ENCODE results near the gene CWC22.
"Not testable (repeated sequence)": the region's sequence is repeated elsewhere in the genome, so short reads cannot be mapped to it uniquely, and the experiment has no call there.

The CWC22 gene

GRCh38 chr2:179952658-179953057, 54.4 kb downstream of the CWC22 start:
- DNase-seq (ENCODE audit: low read depth in 4 of 4, low spot score in 1 of 4), result no peak

DNA sequence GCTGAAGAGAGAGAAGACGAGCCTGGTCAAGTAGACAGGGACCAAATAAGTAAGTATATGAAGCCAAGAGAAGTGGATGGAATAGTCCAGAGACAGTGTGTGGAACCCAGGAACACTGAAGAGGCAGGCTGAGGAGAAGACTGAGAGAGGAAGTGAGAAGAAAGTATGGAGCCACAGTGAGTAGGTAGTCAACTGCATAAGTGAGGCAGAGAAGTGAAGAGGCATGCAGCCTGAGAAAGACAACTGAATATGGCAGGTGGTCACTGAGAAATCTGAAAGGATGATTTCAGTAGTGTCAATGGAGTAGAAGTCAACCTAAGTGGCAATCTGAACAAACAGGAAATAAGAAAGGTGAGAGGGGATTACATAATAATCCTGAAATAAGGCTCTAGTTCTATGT, 55.4 kb downstream of the CWC22 start:
- DNase-seq (ENCODE audit: low read depth in 4 of 4, low spot score in 1 of 4), result no peak

- DNase-seq (ENCODE audit: low read depth in 4 of 4, low spot score in 1 of 4), result no peak
Observed at GRCh38 chr2:179950391-179950790, 56.7 kb downstream of the CWC22 start.

GRCh38 chr2:179949438-179949837, 57.7 kb downstream of the CWC22 start:
- no peak for DNase-seq (ENCODE audit: low read depth in 4 of 4, low spot score in 1 of 4)

- no peak for DNase-seq (ENCODE audit: low read depth in 4 of 4, low spot score in 1 of 4)
Observed at GRCh38 chr2:179948058-179948457, 59.0 kb downstream of the CWC22 start.

GRCh38 chr2:179946810-179947615, 60.1 kb downstream of the CWC22 start:
- DNase-seq (ENCODE audit: low read depth in 4 of 4, low spot score in 1 of 4), result no peak

DNA sequence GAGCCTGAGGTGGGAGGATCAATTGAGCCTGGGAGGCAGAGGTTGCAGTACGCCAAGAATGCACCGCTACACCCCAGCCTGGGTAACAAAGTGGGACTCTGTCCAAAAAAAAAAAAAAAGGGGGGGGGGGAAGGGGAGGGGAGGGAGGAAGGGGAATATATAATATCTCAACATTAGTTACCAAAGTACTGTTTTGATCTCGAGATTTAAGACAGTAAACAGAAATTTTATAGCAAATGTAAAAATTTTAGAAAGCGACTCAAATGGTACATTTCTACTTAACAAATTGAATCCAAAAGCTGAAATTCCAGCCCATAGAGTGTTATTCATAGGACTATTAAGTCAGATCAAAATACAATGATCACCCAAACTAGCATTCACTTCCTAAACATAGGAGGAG, 60.8 kb downstream of the CWC22 start:
- DNase-seq (ENCODE audit: low read depth in 4 of 4, low spot score in 1 of 4), result no peak

DNA sequence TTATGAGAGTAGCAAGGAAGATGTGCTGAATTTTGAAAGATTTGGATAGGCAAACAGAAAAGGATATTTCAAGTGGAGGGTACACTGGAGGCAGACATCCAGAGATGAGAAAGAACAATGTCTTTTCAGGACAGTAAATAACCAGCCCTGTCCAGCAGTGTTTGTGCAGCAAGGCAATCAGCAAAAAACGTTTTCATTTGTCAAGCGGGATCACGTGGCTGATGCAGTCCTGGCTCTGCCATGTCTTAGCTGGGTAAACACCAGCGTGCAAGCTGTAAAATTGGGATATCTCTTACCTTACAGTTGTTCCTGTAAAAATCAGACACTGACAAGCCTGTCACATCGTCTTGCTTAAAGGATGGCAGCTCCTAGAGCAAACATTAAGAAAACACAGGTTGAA, 67.8 kb downstream of the CWC22 start:
- no peak for DNase-seq (ENCODE audit: low read depth in 4 of 4, low spot score in 1 of 4)

DNA sequence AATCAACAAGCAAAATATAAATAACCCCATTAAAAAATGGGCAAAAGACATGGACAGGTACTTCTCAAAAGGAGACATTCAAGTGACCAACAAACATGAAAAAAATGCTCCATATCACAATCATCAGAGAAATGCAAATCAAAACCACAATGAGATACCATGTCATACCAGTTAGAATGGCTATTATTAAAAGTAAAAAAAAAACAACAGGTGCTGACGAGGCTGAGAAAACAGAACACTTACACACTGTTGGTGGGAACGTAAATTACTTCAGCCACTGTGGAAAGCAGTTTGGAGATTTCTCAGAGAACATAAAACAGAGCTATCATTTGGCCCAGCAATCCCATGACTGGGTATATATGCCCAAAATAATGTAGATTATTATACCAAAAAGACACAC, 69.1 kb downstream of the CWC22 start:
- DNase-seq (ENCODE audit: low read depth in 4 of 4, low spot score in 1 of 4), result no peak

- peak in 2 of 4 experiments; percentile 0 to 1 for DNase-seq (ENCODE audit: low read depth in 4 of 4, low spot score in 1 of 4)
Observed at GRCh38 chr2:179936654-179937053, 70.4 kb downstream of the CWC22 start.

DNA sequence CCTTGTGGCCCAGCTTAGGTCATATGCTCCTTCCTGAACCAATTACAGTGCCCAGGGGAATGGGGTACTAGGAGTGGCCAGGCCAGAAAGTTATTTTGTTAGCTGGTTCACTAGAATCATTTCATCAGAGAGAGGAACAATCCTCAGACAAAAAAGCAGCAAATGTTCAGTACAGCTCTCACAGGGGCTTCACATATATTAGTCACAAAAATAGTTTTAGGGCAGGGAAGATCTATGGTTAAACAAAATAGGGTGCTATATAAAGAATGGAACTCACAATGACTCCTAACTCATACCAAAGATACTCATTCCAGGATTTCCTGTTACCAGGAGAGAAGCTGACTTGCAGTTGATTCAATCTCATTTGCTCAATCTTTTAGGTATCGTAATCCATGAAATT, 71.0 kb downstream of the CWC22 start:
- DNase-seq (ENCODE audit: low read depth in 4 of 4, low spot score in 1 of 4), result no peak

DNA sequence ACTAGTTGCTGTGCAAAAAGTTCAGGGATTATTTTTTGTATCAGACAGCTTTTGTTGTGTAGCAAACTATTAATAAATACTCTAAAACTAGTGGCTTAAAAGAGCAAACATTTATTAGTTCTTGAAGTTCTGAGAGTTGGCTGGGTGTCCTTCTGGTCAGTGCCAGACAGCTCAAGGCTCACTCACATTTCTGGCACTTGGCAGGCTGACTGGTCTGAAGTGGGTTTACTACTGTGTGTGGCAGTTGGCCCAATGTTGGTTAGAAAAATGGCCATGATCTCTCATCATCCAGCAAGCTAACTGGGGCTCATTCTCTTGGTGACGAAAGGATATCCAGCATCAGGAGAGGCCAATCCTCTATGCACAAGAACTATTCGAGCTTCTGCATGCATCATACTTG, 74.3 kb downstream of the CWC22 start:
- DNase-seq (ENCODE audit: low read depth in 4 of 4, low spot score in 1 of 4), result no peak

- no peak for DNase-seq (ENCODE audit: low read depth in 4 of 4, low spot score in 1 of 4)
Observed at GRCh38 chr2:179931502-179931901, 75.6 kb downstream of the CWC22 start.

DNA sequence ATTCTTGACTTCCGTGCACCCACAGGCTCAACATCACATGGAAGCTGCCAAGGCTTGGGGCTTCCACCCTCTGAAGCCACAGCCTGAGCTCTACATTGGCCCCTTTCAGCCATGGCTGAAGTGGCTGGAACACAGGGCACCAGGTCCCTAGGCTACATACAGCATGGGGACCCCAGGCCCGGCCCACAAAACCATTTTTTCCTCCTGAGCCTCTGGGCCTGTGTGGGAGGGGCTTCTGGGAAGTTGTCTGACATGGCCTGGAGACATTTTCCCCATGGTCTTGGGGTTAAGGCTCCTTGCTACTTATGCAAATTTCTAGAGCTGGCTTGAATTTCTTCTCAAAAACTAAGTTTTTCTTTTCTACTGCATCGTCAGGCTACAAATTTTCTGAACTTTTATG, 77.1 kb downstream of the CWC22 start:
- DNase-seq (ENCODE audit: low read depth in 4 of 4, low spot score in 1 of 4), result not testable (repeated sequence)

DNA sequence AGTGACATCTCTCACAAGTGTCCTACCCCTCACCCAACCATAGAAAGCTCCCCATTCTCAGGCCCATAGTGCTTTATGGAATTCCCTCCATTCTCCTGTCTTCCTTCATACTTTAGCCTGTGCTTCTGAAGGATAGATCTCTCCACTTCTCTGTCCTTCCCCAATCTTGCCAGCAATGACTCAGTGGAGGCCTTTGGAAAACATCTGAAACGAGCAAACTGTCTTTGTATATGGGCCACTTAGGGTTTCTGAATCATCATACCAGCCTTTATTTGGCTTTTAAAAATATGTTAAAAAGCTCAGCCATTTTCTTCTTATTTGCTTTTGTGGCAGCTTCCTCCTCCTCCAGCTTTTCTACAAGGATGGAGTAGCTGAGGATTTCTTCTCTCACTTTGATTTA, 80.1 kb downstream of the CWC22 start:
- no peak for DNase-seq (ENCODE audit: low read depth in 4 of 4, low spot score in 1 of 4)

GRCh38 chr2:179925713-179926112, 81.4 kb downstream of the CWC22 start:
- DNase-seq (ENCODE audit: low read depth in 4 of 4, low spot score in 1 of 4), result no peak

- DNase-seq (ENCODE audit: low read depth in 4 of 4, low spot score in 1 of 4), result no peak
Observed at GRCh38 chr2:179917272-179917671, 89.8 kb downstream of the CWC22 start.

GRCh38 chr2:179915395-179915992, 91.6 kb downstream of the CWC22 start:
- no peak for DNase-seq (ENCODE audit: low read depth in 4 of 4, low spot score in 1 of 4)

- DNase-seq (ENCODE audit: low read depth in 4 of 4, low spot score in 1 of 4), result no peak
Observed at GRCh38 chr2:179913809-179914208, 93.3 kb downstream of the CWC22 start.

DNA sequence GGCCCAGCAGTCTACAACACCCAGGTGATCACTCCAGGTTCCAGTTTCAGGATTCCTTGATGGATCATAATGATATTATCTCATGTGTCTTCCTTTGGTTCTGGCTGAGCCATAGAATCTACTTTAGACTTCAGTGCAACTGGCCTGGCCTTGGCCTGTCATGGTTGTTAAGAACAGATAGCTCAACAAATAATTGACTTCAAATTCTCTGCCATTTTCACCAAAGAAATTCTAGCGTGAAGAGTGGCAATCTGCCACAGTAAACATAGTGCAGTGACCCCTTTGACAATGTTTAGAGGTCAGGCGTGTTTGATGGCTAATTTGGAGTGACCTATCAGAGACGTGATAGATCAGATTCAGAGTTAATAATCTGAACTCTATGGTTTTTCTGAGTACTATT, 95.5 kb downstream of the CWC22 start:
- DNase-seq (ENCODE audit: low read depth in 4 of 4, low spot score in 1 of 4), result no peak

- no peak for DNase-seq (ENCODE audit: low read depth in 4 of 4, low spot score in 1 of 4)
Observed at GRCh38 chr2:179910735-179911113, 96.4 kb downstream of the CWC22 start.

DNA sequence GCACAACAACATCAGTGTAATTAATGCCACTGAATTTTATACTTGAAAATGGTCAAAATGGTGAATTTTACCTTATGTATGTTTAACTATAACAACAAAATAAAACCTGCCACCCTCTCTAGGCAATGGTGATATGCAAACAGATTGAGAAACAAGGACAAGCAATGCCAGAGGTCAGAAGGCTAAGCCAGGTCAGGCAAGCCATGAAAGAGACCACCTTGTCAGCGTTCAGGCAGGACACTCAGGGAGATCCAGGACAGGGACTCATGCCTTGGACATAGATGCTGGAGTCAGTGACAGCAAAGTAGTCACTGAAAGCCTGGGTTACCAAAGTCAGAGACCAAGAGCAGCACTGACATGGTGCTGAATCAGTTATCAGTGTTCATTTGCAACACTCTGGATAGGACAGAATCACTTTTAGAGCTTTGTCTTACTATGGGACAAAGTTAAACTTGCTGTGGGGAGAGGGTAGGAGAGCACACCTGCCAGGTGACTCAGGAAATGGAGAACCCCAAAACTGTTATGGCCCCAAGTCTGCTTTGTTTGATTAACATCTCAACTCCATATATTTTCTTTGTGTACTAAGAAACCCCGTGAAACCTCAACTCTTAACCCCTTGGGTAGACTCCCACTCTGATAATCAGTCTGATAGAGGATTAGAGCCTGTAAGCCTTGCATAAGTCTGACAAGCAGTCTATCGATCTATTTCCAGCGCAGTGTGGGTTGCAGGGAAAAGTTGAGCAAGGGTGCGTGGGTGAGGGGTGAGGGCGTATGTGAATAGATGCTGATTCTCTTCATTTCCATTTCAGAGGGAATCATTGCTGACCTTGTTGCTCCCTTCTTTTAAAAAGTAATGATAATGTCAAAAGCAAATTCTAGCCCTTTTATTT, 97.0 kb downstream of the CWC22 start:
- no peak for DNase-seq (ENCODE audit: low read depth in 4 of 4, low spot score in 1 of 4)
